Naive thymus-derived CD4-positive, alpha-beta T cell (primary cell): Measurements from ENCODE around the gene ABCA6. TPM values are rescaled to one million over a fixed set of nuclear protein-coding genes. Genes with fewer than 3 reads are reported as not detected.
"Not testable (repeated sequence)": the region's sequence is repeated elsewhere in the genome, so short reads cannot be mapped to it uniquely, and the experiment has no call there.

ENCODE experiments used
- ATAC-seq: fragments of 150-1000 bp; cut with Tn5 transposase; 2 replicates; pipeline ENCODE4 v1.10.0; 2021; ENCODE audit warnings: mild to moderate bottlenecking, moderate library complexity
- CTCF ChIA-PET: fragments of 350-600 bp; sonication (Branson Sonifier 250); formaldehyde crosslinking; loops from one replicate; lab custom pipeline; 2021; ENCODE audit warnings: antibody characterized with exemption; lab: Charles Lee
- POLR2A ChIA-PET: fragments of 350-600 bp; sonication (Branson Sonifier 250); formaldehyde crosslinking; loops from one replicate; lab custom pipeline; 2021; ENCODE audit warnings: antibody characterized with exemption, inconsistent platforms; lab: Charles Lee
- DNase-seq, 9 donors: peaks; one replicate each; pipeline versions ENCODE4 v3.0.0 to v3.0.0-alpha.2; 2020 to 2022; ENCODE audit warnings: mixed read lengths in 1 of 9
- H3K27ac ChIP-seq: one replicate; pipeline ENCODE4 v1.7.0; 2013; ENCODE audit warnings: mild to moderate bottlenecking, low read depth, low read length, moderate library complexity
- H3K27me3 ChIP-seq, 2 donors: one replicate each; pipeline ENCODE4 v1.7.0; 2013; ENCODE audit warnings: low read length in 2 of 2, mild to moderate bottlenecking in 2 of 2, moderate library complexity in 2 of 2; ENCODE audit not compliant: control insufficient read depth in 2 of 2, insufficient read depth in 2 of 2
- H3K36me3 ChIP-seq, 3 experiments: 1 replicate in 2 of 3; 2 replicates in 1 of 3; pipeline ENCODE4 v1.7.0; 2013; ENCODE audit warnings: low read length in 3 of 3, mild to moderate bottlenecking in 3 of 3, moderate library complexity in 1 of 3; ENCODE audit not compliant: insufficient read depth in 3 of 3, control insufficient read depth in 2 of 3
- H3K4me1 ChIP-seq, 2 donors: one replicate each; pipeline ENCODE4 v1.7.0; 2013; ENCODE audit warnings: low read length in 2 of 2, mild to moderate bottlenecking in 2 of 2, moderate library complexity in 1 of 2; ENCODE audit not compliant: control insufficient read depth in 2 of 2, insufficient read depth in 2 of 2
- H3K4me3 ChIP-seq: 2 replicates; pipeline ENCODE4 v1.7.0; 2013; ENCODE audit warnings: mild to moderate bottlenecking, low read length
- H3K9me3 ChIP-seq, 3 experiments: 1 replicate in 2 of 3; 2 replicates in 1 of 3; pipeline ENCODE4 v1.7.0; 2013; ENCODE audit warnings: low read length in 3 of 3; ENCODE audit not compliant: control insufficient read depth in 2 of 3
- H3K27ac Mint-ChIP-seq, 9 donors: one replicate each; pipeline ENCODE4 v1.8.0; 2020 to 2022; ENCODE audit warnings: mixed read lengths in 9 of 9, mild to moderate bottlenecking in 8 of 9, moderate library complexity in 5 of 9, inconsistent platforms in 2 of 9
- H3K27me3 Mint-ChIP-seq, 5 donors: one replicate each; pipeline ENCODE4 v1.8.0; 2021 to 2022; ENCODE audit warnings: mixed read lengths in 5 of 5, mild to moderate bottlenecking in 1 of 5
- H3K36me3 Mint-ChIP-seq, 5 donors: one replicate each; pipeline ENCODE4 v1.8.0; 2020 to 2022; ENCODE audit warnings: mixed read lengths in 5 of 5, mild to moderate bottlenecking in 3 of 5, inconsistent platforms in 1 of 5
- H3K4me1 Mint-ChIP-seq, 7 donors: one replicate each; pipeline ENCODE4 v1.8.0; 2020 to 2022; ENCODE audit warnings: mixed read lengths in 7 of 7, mild to moderate bottlenecking in 3 of 7, inconsistent platforms in 1 of 7
- H3K4me3 Mint-ChIP-seq, 10 donors: one replicate each; pipeline ENCODE4 v1.8.0; 2020 to 2022; ENCODE audit warnings: mild to moderate bottlenecking in 10 of 10, mixed read lengths in 10 of 10, moderate library complexity in 6 of 10, inconsistent platforms in 2 of 10
- H3K9me3 Mint-ChIP-seq, 11 donors: one replicate each; pipeline ENCODE4 v1.8.0; 2020 to 2022; ENCODE audit warnings: mixed read lengths in 11 of 11, mild to moderate bottlenecking in 4 of 11, inconsistent platforms in 1 of 11, moderate library complexity in 1 of 11
- intact Hi-C, 2 donors: fragments of 100-400 bp; cut with micrococcal nuclease; formaldehyde crosslinking; loops; one replicate each; pipeline ENCODE4 v1.15.1; 2023
- polyA plus RNA-seq, 2 donors: library from polyadenylated mRNA; unstranded; fragments of 300-500 nt; fragmentation: Illumina TruSeq; gene quantifications; one replicate each; pipeline ENCODE4 v1.2.3, GENCODE V29; 2021
- total RNA-seq, 6 experiments: library from RNA in 5 of 6; stranded (reverse) in 5 of 6; gene quantifications; 1 replicate in 5 of 6; 2 replicates in 1 of 6; pipeline ENCODE4 v1.2.3 and lab custom pipeline; 2021 to 2026

ABCA6 gene
- total and polyA plus RNA-seq, 7 experiments from 2014 or later: 0.24 to 1.1 (median 0.93) TPM; not detected in 2

GRCh38 chr17:69070378-69071232 is 71.1 kb downstream of the ABCA6 start:
- peaks cover 4 to 36% (median 14%) of the 10 kb centered on the region in 11 donors for H3K9me3 Mint-ChIP-seq
- H3K4me3 ChIP-seq, CTCF ChIA-PET, intact Hi-C loops, POLR2A ChIA-PET, H3K36me3 ChIP-seq, H3K27ac ChIP-seq, ATAC-seq, H3K9me3 ChIP-seq, H3K4me1 ChIP-seq, H3K27me3 ChIP-seq: not testable (repeated sequence)
- peak overlapping the region in 8 of 10 donors; percentile 14 to 72 (median 58) for H3K4me3 Mint-ChIP-seq
- peaks cover 6 to 37% (median 22%) of the 10 kb centered on the region in 7 donors for H3K4me1 Mint-ChIP-seq
- peaks cover 5 to 25% (median 8%) of the 10 kb centered on the region in 5 donors for H3K27me3 Mint-ChIP-seq
- DNase-seq: peak in 2 of 9 donors; percentile 20 to 36
- H3K36me3 Mint-ChIP-seq: peaks cover 0 to 24% (median 0%) of the 10 kb centered on the region in 5 donors
- peak overlapping the region in 6 of 9 donors; percentile 32 to 84 (median 52) for H3K27ac Mint-ChIP-seq

GRCh38 chr17:69069226-69069750 is 72.4 kb downstream of the ABCA6 start:
- H3K36me3 Mint-ChIP-seq: peaks cover 0 to 24% (median 0%) of the 10 kb centered on the region in 5 donors
- H3K27ac Mint-ChIP-seq: no peak overlapping the region
- intact Hi-C loops: no loop called here
- H3K4me1 Mint-ChIP-seq: peaks cover 6 to 46% (median 31%) of the 10 kb centered on the region in 7 donors
- CTCF ChIA-PET: no interaction called here
- H3K4me3 Mint-ChIP-seq: no peak overlapping the region
- DNase-seq (no peak), ATAC-seq (no peak)
- Histone ChIP-seq H3K9me3 (no peaks in the 10 kb centered on the region), H3K4me1 (no peaks in the 10 kb centered on the region), H3K36me3 (no peaks in the 10 kb centered on the region), H3K27ac (no peak overlapping the region), H3K4me3 (no peak overlapping the region), H3K27me3 (no peaks in the 10 kb centered on the region)
- H3K9me3 Mint-ChIP-seq: peaks cover under 1 to 27% (median 12%) of the 10 kb centered on the region in 11 donors
- peaks cover 5 to 19% (median 12%) of the 10 kb centered on the region in 5 donors for H3K27me3 Mint-ChIP-seq
- POLR2A ChIA-PET: no interaction called here

- H3K27ac ChIP-seq: no peak overlapping the region
- ChIA-PET POLR2A (no interaction called here), CTCF (no interaction called here)
- Mint-ChIP-seq H3K27ac (peak overlapping the region in 1 of 9 donors; percentile 57), H3K36me3 (peaks cover 0 to 15% (median 0%) of the 10 kb centered on the region in 5 donors), H3K27me3 (peaks cover 6 to 23% (median 13%) of the 10 kb centered on the region in 5 donors), H3K9me3 (peaks cover 0 to 10% (median 6%) of the 10 kb centered on the region in 11 donors), H3K4me3 (no peak overlapping the region), H3K4me1 (peaks cover 6 to 46% (median 32%) of the 10 kb centered on the region in 7 donors)
- intact Hi-C loops: no loop called here
- ATAC-seq (no peak), DNase-seq (no peak)
- no peak overlapping the region for H3K4me3 ChIP-seq
- no peaks in the 10 kb centered on the region for H3K36me3 ChIP-seq
- no peaks in the 10 kb centered on the region for H3K27me3 ChIP-seq
- H3K9me3 ChIP-seq: no peaks in the 10 kb centered on the region
- no peaks in the 10 kb centered on the region for H3K4me1 ChIP-seq
These were observed 74.2 kb downstream of the ABCA6 start for GRCh38 chr17:69067274-69068047.

GRCh38 chr17:69066482-69066881 is 75.2 kb downstream of the ABCA6 start:
- H3K27ac Mint-ChIP-seq: peak overlapping the region in 5 of 9 donors; percentile 7 to 60 (median 22)
- H3K4me1 ChIP-seq: no peaks in the 10 kb centered on the region
- peaks cover 6 to 23% (median 11%) of the 10 kb centered on the region in 5 donors for H3K27me3 Mint-ChIP-seq
- no peak for DNase-seq
- H3K9me3 ChIP-seq: no peaks in the 10 kb centered on the region
- peaks cover 0 to 9% (median 0%) of the 10 kb centered on the region in 5 donors for H3K36me3 Mint-ChIP-seq
- H3K4me3 Mint-ChIP-seq: peak overlapping the region in 6 of 10 donors; percentile 7 to 70 (median 35)
- ATAC-seq: no peak
- H3K4me1 Mint-ChIP-seq: peaks cover 6 to 44% (median 29%) of the 10 kb centered on the region in 7 donors
- intact Hi-C loops: no loop called here
- H3K4me3 ChIP-seq: no peak overlapping the region
- peaks cover 0 to 5% (median 3%) of the 10 kb centered on the region in 11 donors for H3K9me3 Mint-ChIP-seq
- ChIA-PET POLR2A (no interaction called here), CTCF (no interaction called here)
- no peaks in the 10 kb centered on the region for H3K27me3 ChIP-seq
- H3K27ac ChIP-seq: no peak overlapping the region
- H3K36me3 ChIP-seq: no peaks in the 10 kb centered on the region

- H3K4me1 ChIP-seq: no peaks in the 10 kb centered on the region
- intact Hi-C loops: no loop called here
- Mint-ChIP-seq H3K9me3 (peaks cover 0 to 3% (median 0%) of the 10 kb centered on the region in 11 donors), H3K27ac (no peak overlapping the region), H3K27me3 (peaks cover 6 to 23% (median 11%) of the 10 kb centered on the region in 5 donors), H3K36me3 (peaks cover 0 to 4% (median 0%) of the 10 kb centered on the region in 5 donors), H3K4me1 (peaks cover 0 to 34% (median 17%) of the 10 kb centered on the region in 7 donors), H3K4me3 (peak overlapping the region in 1 of 10 donors; percentile 8)
- H3K27me3 ChIP-seq: no peaks in the 10 kb centered on the region
- no peak overlapping the region for H3K4me3 ChIP-seq
- H3K9me3 ChIP-seq: no peaks in the 10 kb centered on the region
- no peak overlapping the region for H3K27ac ChIP-seq
- no peaks in the 10 kb centered on the region for H3K36me3 ChIP-seq
- no peak for ATAC-seq
- ChIA-PET CTCF (no interaction called here), POLR2A (no interaction called here)
- no peak for DNase-seq
These were observed 76.6 kb downstream of the ABCA6 start for GRCh38 chr17:69065113-69065512.

- ChIA-PET POLR2A (no interaction called here), CTCF (no interaction called here)
- peaks cover 0 to 3% (median 0%) of the 10 kb centered on the region in 11 donors for H3K9me3 Mint-ChIP-seq
- Histone ChIP-seq H3K4me3 (no peak overlapping the region), H3K27ac (no peak overlapping the region), H3K36me3 (no peaks in the 10 kb centered on the region), H3K9me3 (no peaks in the 10 kb centered on the region), H3K4me1 (no peaks in the 10 kb centered on the region), H3K27me3 (no peaks in the 10 kb centered on the region)
- peaks cover 0 to 4% (median 0%) of the 10 kb centered on the region in 5 donors for H3K36me3 Mint-ChIP-seq
- H3K4me1 Mint-ChIP-seq: peaks cover 0 to 34% (median 17%) of the 10 kb centered on the region in 7 donors
- no peak overlapping the region for H3K27ac Mint-ChIP-seq
- peak; percentile 41 for ATAC-seq
- no peak overlapping the region for H3K4me3 Mint-ChIP-seq
- no peak for DNase-seq
- peaks cover 6 to 23% (median 11%) of the 10 kb centered on the region in 5 donors for H3K27me3 Mint-ChIP-seq
- intact Hi-C loops: no loop called here
These were observed 77.2 kb downstream of the ABCA6 start for GRCh38 chr17:69064476-69064875.
